CD4-positive, CD25-positive, alpha-beta regulatory T cell (primary cell): ENCODE measurements around the gene AQP9. TPM values are rescaled to one million over a fixed set of nuclear protein-coding genes. Genes with fewer than 3 reads are reported as not detected.

Source experiments
- ATAC-seq, 2 donors: fragments of 150-1000 bp; cut with Tn5 transposase; one replicate each; pipeline ENCODE4 v1.10.0; 2021; ENCODE audit warnings: low read depth in 2 of 2, moderate number of reproducible peaks in 2 of 2, moderate library complexity in 1 of 2
- DNase-seq, 3 donors: peaks; one replicate each; pipeline versions ENCODE4 v3.0.0 to v3.0.0-alpha.2; 2012 to 2022; ENCODE audit warnings: mixed read lengths in 1 of 3
- H3K27ac ChIP-seq: one replicate; pipeline ENCODE4 v1.7.0; 2013; ENCODE audit warnings: mild to moderate bottlenecking, low read length; ENCODE audit not compliant: insufficient read depth, poor library complexity, severe bottlenecking
- H3K27me3 ChIP-seq: one replicate; pipeline ENCODE4 v1.7.0; 2013; ENCODE audit warnings: low read length; ENCODE audit not compliant: control insufficient read depth, insufficient read depth
- H3K36me3 ChIP-seq: one replicate; pipeline ENCODE4 v1.7.0; 2013; ENCODE audit warnings: mild to moderate bottlenecking, low read length, moderate library complexity; ENCODE audit not compliant: control insufficient read depth, insufficient read depth
- H3K4me1 ChIP-seq: 2 replicates; pipeline ENCODE4 v1.7.0; 2013; ENCODE audit warnings: mild to moderate bottlenecking, low read length; ENCODE audit not compliant: insufficient read depth, control insufficient read depth, poor library complexity, severe bottlenecking
- H3K4me3 ChIP-seq: one replicate; pipeline ENCODE4 v1.7.0; 2013; ENCODE audit warnings: low read depth, mild to moderate bottlenecking, low read length, moderate library complexity
- H3K9me3 ChIP-seq, 2 experiments: 1 replicate in 1 of 2; 2 replicates in 1 of 2; pipeline ENCODE4 v1.7.0; 2013; ENCODE audit warnings: low read length in 2 of 2, mild to moderate bottlenecking in 1 of 2, moderate library complexity in 1 of 2; ENCODE audit not compliant: control insufficient read depth in 2 of 2
- H3K27ac Mint-ChIP-seq, 3 donors: one replicate each; pipeline ENCODE4 v1.8.0; 2020 to 2022; ENCODE audit warnings: mild to moderate bottlenecking in 3 of 3, mixed read lengths in 3 of 3, moderate library complexity in 2 of 3
- H3K27me3 Mint-ChIP-seq: one replicate; pipeline ENCODE4 v1.8.0; 2022; ENCODE audit warnings: mild to moderate bottlenecking, mixed read lengths
- H3K36me3 Mint-ChIP-seq: one replicate; pipeline ENCODE4 v1.8.0; 2020; ENCODE audit warnings: mixed read lengths
- H3K4me1 Mint-ChIP-seq, 4 donors: one replicate each; pipeline ENCODE4 v1.8.0; 2020 to 2022; ENCODE audit warnings: mixed read lengths in 4 of 4, mild to moderate bottlenecking in 1 of 4
- H3K4me3 Mint-ChIP-seq, 4 donors: one replicate each; pipeline ENCODE4 v1.8.0; 2020 to 2022; ENCODE audit warnings: mild to moderate bottlenecking in 4 of 4, mixed read lengths in 4 of 4, moderate library complexity in 3 of 4
- H3K9me3 Mint-ChIP-seq, 7 donors: one replicate each; pipeline ENCODE4 v1.8.0; 2020 to 2022; ENCODE audit warnings: mixed read lengths in 7 of 7, mild to moderate bottlenecking in 3 of 7, moderate library complexity in 2 of 7
- polyA plus RNA-seq, 4 donors: library from polyadenylated mRNA; unstranded; fragments of 300-500 nt; fragmentation: Illumina TruSeq; gene quantifications; one replicate each; pipeline ENCODE4 v1.2.3, GENCODE V29; 2021
- total RNA-seq: library from RNA; stranded (reverse); gene quantifications from one replicate; pipeline ENCODE4 v1.2.3, GENCODE V29; 2022

AQP9 gene
- total and polyA plus RNA-seq, 5 donors from 2014 or later, result 0.11 to 0.26 TPM; not detected in 3

GRCh38 chr15:58139989-58140522, 1.9 kb downstream of the AQP9 start:
- Histone ChIP-seq H3K4me1 (no peaks in the 10 kb centered on the region), H3K9me3 (no peaks in the 10 kb centered on the region), H3K4me3 (no peak overlapping the region), H3K36me3 (no peaks in the 10 kb centered on the region), H3K27me3 (peaks cover 4% of the 10 kb centered on the region), H3K27ac (no peak overlapping the region)
- no peak for ATAC-seq
- peaks cover 13% of the 10 kb centered on the region for H3K27me3 Mint-ChIP-seq
- no peaks in the 10 kb centered on the region for H3K4me1 Mint-ChIP-seq
- peaks cover 0 to 3% (median 0%) of the 10 kb centered on the region in 7 donors for H3K9me3 Mint-ChIP-seq
- no peak overlapping the region for H3K4me3 Mint-ChIP-seq
- no peak for DNase-seq
- no peak overlapping the region for H3K27ac Mint-ChIP-seq
- no peaks in the 10 kb centered on the region for H3K36me3 Mint-ChIP-seq

GRCh38 chr15:58141894-58142293, 3.7 kb downstream of the AQP9 start:
- Mint-ChIP-seq H3K27me3 (peaks cover 12% of the 10 kb centered on the region), H3K27ac (no peak overlapping the region), H3K9me3 (peaks cover 0 to 3% (median 0%) of the 10 kb centered on the region in 7 donors), H3K4me3 (no peak overlapping the region), H3K36me3 (no peaks in the 10 kb centered on the region), H3K4me1 (no peaks in the 10 kb centered on the region)
- no peak overlapping the region for H3K27ac ChIP-seq
- ATAC-seq (no peak), DNase-seq (no peak)
- H3K9me3 ChIP-seq, result no peaks in the 10 kb centered on the region
- H3K36me3 ChIP-seq, result no peaks in the 10 kb centered on the region
- no peaks in the 10 kb centered on the region for H3K4me1 ChIP-seq
- no peak overlapping the region for H3K4me3 ChIP-seq
- H3K27me3 ChIP-seq, result peaks cover 2% of the 10 kb centered on the region

DNA sequence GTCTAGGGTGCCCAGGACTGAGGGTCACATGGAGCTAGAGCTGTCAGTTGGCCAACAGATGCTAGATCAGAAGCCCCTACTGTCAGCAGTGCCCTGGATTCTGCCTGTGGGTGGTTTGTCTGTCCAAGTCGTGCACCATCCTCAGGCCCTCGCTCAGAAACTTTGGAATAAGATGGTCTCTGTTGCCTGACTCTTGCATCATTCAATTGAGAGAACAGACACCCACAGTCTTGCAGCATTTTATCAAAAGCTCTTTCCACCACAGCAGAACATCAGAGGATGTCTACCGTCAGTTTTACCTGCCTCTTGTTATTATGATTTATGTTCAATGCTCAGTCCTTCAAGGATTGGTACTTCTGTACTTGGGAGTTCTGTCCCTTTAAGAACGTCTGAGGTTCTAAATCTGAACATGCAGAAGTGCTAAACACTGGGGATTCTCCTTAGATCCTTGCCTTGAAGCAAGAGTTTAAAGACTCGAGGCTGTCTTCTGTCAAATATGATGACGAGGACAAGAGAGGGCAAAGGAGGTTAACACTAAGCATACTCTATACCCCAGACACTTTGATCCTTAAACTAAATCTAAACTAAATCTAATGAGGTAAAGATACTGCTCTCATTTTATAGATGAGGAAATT, 4.8 kb downstream of the AQP9 start:
- Histone ChIP-seq H3K27ac (no peak overlapping the region), H3K4me3 (no peak overlapping the region), H3K36me3 (no peaks in the 10 kb centered on the region), H3K9me3 (no peaks in the 10 kb centered on the region), H3K27me3 (peaks cover 2% of the 10 kb centered on the region), H3K4me1 (no peaks in the 10 kb centered on the region)
- H3K27ac Mint-ChIP-seq, result peak overlapping the region in 1 of 3 donors; percentile 58
- H3K4me3 Mint-ChIP-seq, result no peak overlapping the region
- H3K36me3 Mint-ChIP-seq, result no peaks in the 10 kb centered on the region
- H3K4me1 Mint-ChIP-seq, result no peaks in the 10 kb centered on the region
- peaks cover 0 to 3% (median 0%) of the 10 kb centered on the region in 7 donors for H3K9me3 Mint-ChIP-seq
- ATAC-seq (no peak), DNase-seq (no peak)
- H3K27me3 Mint-ChIP-seq, result peaks cover 11% of the 10 kb centered on the region

DNA sequence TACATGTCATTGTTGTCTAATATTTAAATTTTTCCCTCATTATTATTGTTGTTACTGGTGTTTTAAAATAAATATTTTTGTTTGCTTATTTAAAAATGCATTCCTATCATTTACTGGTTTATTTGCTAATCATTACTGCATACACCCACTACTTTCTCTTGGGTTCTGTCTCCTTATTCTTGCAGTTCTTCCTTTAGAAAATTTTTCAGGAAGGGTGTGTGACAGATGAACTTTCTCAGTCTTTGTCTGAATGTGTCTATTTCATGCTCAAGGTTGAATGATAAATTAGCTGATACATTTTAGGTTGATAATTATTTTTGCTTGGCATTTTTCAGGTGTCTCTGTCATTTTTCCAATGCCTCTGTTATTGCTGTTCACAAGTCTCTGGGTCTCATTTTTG, 7.4 kb downstream of the AQP9 start:
- Mint-ChIP-seq H3K4me1 (no peaks in the 10 kb centered on the region), H3K27me3 (peaks cover 15% of the 10 kb centered on the region), H3K36me3 (no peaks in the 10 kb centered on the region), H3K4me3 (no peak overlapping the region), H3K9me3 (peaks cover 0 to 3% (median 0%) of the 10 kb centered on the region in 7 donors), H3K27ac (no peak overlapping the region)
- Histone ChIP-seq H3K36me3 (no peaks in the 10 kb centered on the region), H3K27me3 (peaks cover under 1% of the 10 kb centered on the region), H3K27ac (no peak overlapping the region), H3K4me3 (no peak overlapping the region), H3K4me1 (no peaks in the 10 kb centered on the region), H3K9me3 (no peaks in the 10 kb centered on the region)
- ATAC-seq (no peak), DNase-seq (no peak)

DNA sequence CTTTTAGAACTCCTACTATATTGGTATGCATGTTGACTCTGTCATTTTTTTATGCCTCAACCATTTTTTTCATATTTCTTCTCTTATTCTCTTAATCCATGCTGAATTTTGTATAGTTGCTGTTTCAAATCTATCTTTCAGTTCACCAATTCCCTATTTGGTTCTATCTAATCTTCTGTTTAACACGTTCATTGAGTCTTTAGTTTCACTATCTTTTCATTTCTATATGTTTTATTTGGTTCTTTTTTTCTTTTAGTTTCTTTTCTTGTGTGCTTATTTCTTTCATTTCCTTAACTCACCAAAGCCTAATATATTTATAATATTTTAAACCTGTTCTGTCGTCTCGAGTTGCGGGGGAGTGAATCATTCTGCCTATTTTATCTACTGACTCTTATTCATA, 8.0 kb downstream of the AQP9 start:
- no peaks in the 10 kb centered on the region for H3K4me1 ChIP-seq
- Mint-ChIP-seq H3K27ac (no peak overlapping the region), H3K4me3 (no peak overlapping the region), H3K9me3 (peaks cover 0 to 3% (median 0%) of the 10 kb centered on the region in 7 donors), H3K36me3 (no peaks in the 10 kb centered on the region), H3K27me3 (peaks cover 15% of the 10 kb centered on the region), H3K4me1 (no peaks in the 10 kb centered on the region)
- no peak overlapping the region for H3K27ac ChIP-seq
- ATAC-seq (no peak), DNase-seq (no peak)
- H3K27me3 ChIP-seq, result no peaks in the 10 kb centered on the region
- H3K4me3 ChIP-seq, result no peak overlapping the region
- H3K36me3 ChIP-seq, result no peaks in the 10 kb centered on the region
- H3K9me3 ChIP-seq, result no peaks in the 10 kb centered on the region

GRCh38 chr15:58146749-58147148, 8.6 kb downstream of the AQP9 start:
- no peak overlapping the region for H3K27ac ChIP-seq
- Mint-ChIP-seq H3K36me3 (no peaks in the 10 kb centered on the region), H3K9me3 (peaks cover 0 to 3% (median 0%) of the 10 kb centered on the region in 7 donors), H3K27me3 (peaks cover 15% of the 10 kb centered on the region), H3K4me1 (no peaks in the 10 kb centered on the region), H3K4me3 (no peak overlapping the region), H3K27ac (no peak overlapping the region)
- H3K4me3 ChIP-seq, result no peak overlapping the region
- no peaks in the 10 kb centered on the region for H3K27me3 ChIP-seq
- no peaks in the 10 kb centered on the region for H3K4me1 ChIP-seq
- ATAC-seq (no peak), DNase-seq (no peak)
- H3K9me3 ChIP-seq, result no peaks in the 10 kb centered on the region
- no peaks in the 10 kb centered on the region for H3K36me3 ChIP-seq

- Histone ChIP-seq H3K27me3 (no peaks in the 10 kb centered on the region), H3K4me1 (no peaks in the 10 kb centered on the region), H3K27ac (no peak overlapping the region), H3K9me3 (no peaks in the 10 kb centered on the region), H3K4me3 (no peak overlapping the region), H3K36me3 (no peaks in the 10 kb centered on the region)
- H3K27ac Mint-ChIP-seq, result no peak overlapping the region
- H3K27me3 Mint-ChIP-seq, result peaks cover 15% of the 10 kb centered on the region
- H3K4me1 Mint-ChIP-seq, result no peaks in the 10 kb centered on the region
- no peaks in the 10 kb centered on the region for H3K36me3 Mint-ChIP-seq
- H3K4me3 Mint-ChIP-seq, result no peak overlapping the region
- ATAC-seq (no peak), DNase-seq (no peak)
- H3K9me3 Mint-ChIP-seq, result peaks cover 0 to 3% (median 0%) of the 10 kb centered on the region in 7 donors
Measured at GRCh38 chr15:58147171-58147611, 9.0 kb downstream of the AQP9 start.

- peaks cover 15% of the 10 kb centered on the region for H3K27me3 Mint-ChIP-seq
- Histone ChIP-seq H3K27ac (no peak overlapping the region), H3K9me3 (no peaks in the 10 kb centered on the region), H3K36me3 (no peaks in the 10 kb centered on the region), H3K27me3 (no peaks in the 10 kb centered on the region), H3K4me1 (no peaks in the 10 kb centered on the region), H3K4me3 (no peak overlapping the region)
- no peak for ATAC-seq
- H3K4me1 Mint-ChIP-seq, result no peaks in the 10 kb centered on the region
- H3K4me3 Mint-ChIP-seq, result no peak overlapping the region
- no peaks in the 10 kb centered on the region for H3K36me3 Mint-ChIP-seq
- no peak for DNase-seq
- H3K9me3 Mint-ChIP-seq, result peaks cover 0 to 3% (median 0%) of the 10 kb centered on the region in 7 donors
- no peak overlapping the region for H3K27ac Mint-ChIP-seq
Measured at GRCh38 chr15:58148120-58148519, 9.9 kb downstream of the AQP9 start.
